SK-N-SH (cell line): ENCODE results near the gene ASS1. TPM values are rescaled to one million over a fixed set of nuclear protein-coding genes. Genes with fewer than 3 reads are reported as not detected.

Source experiments
- CTCF ChIA-PET: fragments of 300-600, 350-600 bp; formaldehyde crosslinking; extraction: SDS; loops from one replicate; lab custom pipeline; 2021; lab: Yijun Ruan, JAX
- POLR2A ChIA-PET: fragments of 350-600 bp; sonication (Branson Sonifier 250); formaldehyde crosslinking; extraction: SDS; loops from one replicate; lab custom pipeline; 2020; ENCODE audit warnings: antibody characterized with exemption, inconsistent platforms; lab: Yijun Ruan, JAX
- DNase-seq: peaks from one replicate; pipeline ENCODE4 v3.0.0; 2012
- H2AFZ ChIP-seq: fragments of 200-600 bp; sonication (generic); 2 replicates; pipeline ENCODE4 v1.8.1; 2016; ENCODE audit warnings: antibody characterized with exemption, mild to moderate bottlenecking, low read depth
- H3F3A ChIP-seq: fragments of 200-600 bp; sonication (generic); replicated peaks from 2 replicates; pipeline ENCODE3; 2016; ENCODE audit warnings: antibody characterized with exemption, mild to moderate bottlenecking; ENCODE audit not compliant: insufficient read depth
- H3K27ac ChIP-seq, 2 experiments: fragments of 200-500 bp in 1 of 2; fragments of 200-600 bp in 1 of 2; sonication (Bioruptor generic) in 1 of 2; sonication (generic), shearing (Covaris generic) in 1 of 2; 2 replicates each; pipeline versions ENCODE4 v1.5.1 to v1.6.1; 2014 to 2016; ENCODE audit warnings: low read depth in 2 of 2, inconsistent platforms in 1 of 2, low read length in 1 of 2, mild to moderate bottlenecking in 1 of 2, mixed read lengths in 1 of 2
- H3K27me3 ChIP-seq: fragments of 200-600 bp; sonication (generic), shearing (Covaris generic); 2 replicates; pipeline ENCODE4 v1.6.1; 2016; ENCODE audit warnings: mixed run types; ENCODE audit not compliant: insufficient read depth
- H3K36me3 ChIP-seq, 2 experiments: fragments of 200-500 bp in 1 of 2; fragments of 200-600 bp in 1 of 2; sonication (Bioruptor generic) in 1 of 2; sonication (generic) in 1 of 2; replicated peaks in 1 of 2; 2 replicates each; pipeline versions ENCODE3 to v1.5.1; 2014 to 2016; ENCODE audit warnings: low read length in 1 of 2, mild to moderate bottlenecking in 1 of 2; ENCODE audit not compliant: insufficient read depth in 2 of 2, control insufficient read depth in 1 of 2
- H3K4me1 ChIP-seq, 2 experiments: fragments of 200-500 bp in 1 of 2; fragments of 200-600 bp in 1 of 2; sonication (Bioruptor generic) in 1 of 2; sonication (generic), shearing (Covaris generic) in 1 of 2; 2 replicates each; pipeline versions ENCODE4 v1.5.1 to v1.6.1; 2014 to 2016; ENCODE audit warnings: low read depth in 1 of 2, low read length in 1 of 2, mixed run types in 1 of 2; ENCODE audit not compliant: insufficient read depth in 2 of 2, control insufficient read depth in 1 of 2
- H3K4me2 ChIP-seq: fragments of 200-600 bp; sonication (generic), shearing (Covaris generic); 2 replicates; pipeline ENCODE4 v1.6.1; 2017; ENCODE audit warnings: mixed run types
- H3K4me3 ChIP-seq, 2 experiments: fragments of 200-500 bp in 1 of 2; fragments of 200-600 bp in 1 of 2; sonication (Bioruptor generic) in 1 of 2; sonication (generic), shearing (Covaris generic) in 1 of 2; 2 replicates each; pipeline versions ENCODE4 v1.5.1 to v1.8.1; 2014 to 2016; ENCODE audit warnings: low read depth in 2 of 2, inconsistent platforms in 1 of 2, low read length in 1 of 2, mild to moderate bottlenecking in 1 of 2, mixed read lengths in 1 of 2, moderate library complexity in 1 of 2
- H3K79me2 ChIP-seq: fragments of 200-600 bp; sonication (generic); 2 replicates; pipeline ENCODE4 v1.8.1; 2017; ENCODE audit warnings: mild to moderate bottlenecking; ENCODE audit not compliant: insufficient read depth
- H3K9ac ChIP-seq: fragments of 200-600 bp; sonication (generic); 2 replicates; pipeline ENCODE4 v1.6.1; 2017; ENCODE audit warnings: mixed run types
- H3K9me2 ChIP-seq: fragments of 200-600 bp; sonication (generic); 2 replicates; pipeline ENCODE4 v1.6.1; 2017; ENCODE audit warnings: mixed run types
- H3K9me3 ChIP-seq: fragments of 200-600 bp; sonication (generic); 2 replicates; pipeline ENCODE4 v1.6.1; 2017; ENCODE audit warnings: mixed run types, mild to moderate bottlenecking, moderate library complexity
- H4K20me1 ChIP-seq: fragments of 200-600 bp; sonication (generic); 2 replicates; pipeline ENCODE4 v1.6.1; 2017; ENCODE audit warnings: mild to moderate bottlenecking, mixed run types; ENCODE audit not compliant: insufficient read depth
- CTCF ChIP-seq: fragments of 200-600 bp; sonication (generic); IDR thresholded peaks from 2 replicates; pipeline ENCODE4 v1.6.1; 2017; ENCODE audit warnings: antibody characterized with exemption, mild to moderate bottlenecking, moderate library complexity
- ELF1 ChIP-seq: IDR thresholded peaks from 2 replicates; pipeline ENCODE4 v1.4.0; 2012
- EZH2phosphoT487 ChIP-seq: fragments of 200-600 bp; sonication (generic); IDR thresholded peaks from 2 replicates; pipeline ENCODE4 v1.6.1; 2017; ENCODE audit warnings: low read depth, mixed run types, mild to moderate bottlenecking, antibody characterized with exemption, moderate library complexity, borderline replicate concordance
- FOSL2 ChIP-seq: IDR thresholded peaks from 2 replicates; pipeline ENCODE4 v1.4.0; 2012; ENCODE audit warnings: low read depth, mild to moderate bottlenecking, moderate library complexity, borderline replicate concordance
- FOXJ3 ChIP-seq: sonication (generic); formaldehyde crosslinking; IDR thresholded peaks from 2 replicates; pipeline ENCODE4 v1.5.1; 2020; ENCODE audit warnings: mild to moderate bottlenecking, missing genetic modification reagents
- FOXM1 ChIP-seq: IDR thresholded peaks from 2 replicates; pipeline ENCODE4 v1.4.0; 2012; ENCODE audit warnings: low read depth, mild to moderate bottlenecking
- GATA2 ChIP-seq: sonication (generic); formaldehyde crosslinking; IDR thresholded peaks from 2 replicates; pipeline ENCODE4 v1.5.0; 2020; ENCODE audit warnings: mild to moderate bottlenecking, missing genetic modification reagents
- IRF3 ChIP-seq: fragments of 150-350 bp; IDR thresholded peaks from 2 replicates; pipeline ENCODE4 v1.6.1; 2016; ENCODE audit warnings: mild to moderate bottlenecking, low read depth, low read length
- JUND ChIP-seq: IDR thresholded peaks from 2 replicates; pipeline ENCODE4 v1.4.0; 2012
- MXI1 ChIP-seq: IDR thresholded peaks from 2 replicates; pipeline ENCODE4 v1.6.1; 2012; ENCODE audit warnings: mild to moderate bottlenecking, low read depth, low read length, improper control_type of control experiment
- PBX3 ChIP-seq: IDR thresholded peaks from 2 replicates; pipeline ENCODE4; 2012
- POLR2AphosphoS5 ChIP-seq: IDR thresholded peaks from 2 replicates; pipeline ENCODE4 v1.6.1; 2012; ENCODE audit warnings: low read depth, low read length
- RAD21 ChIP-seq: IDR thresholded peaks from 2 replicates; pipeline ENCODE4 v1.6.1; 2012; ENCODE audit warnings: mild to moderate bottlenecking, low read length
- RCOR1 ChIP-seq: fragments of 150-350 bp; IDR thresholded peaks from 2 replicates; pipeline ENCODE4 v1.6.1; 2017; ENCODE audit warnings: antibody characterized with exemption, low read length
- TCF12 ChIP-seq: IDR thresholded peaks from 2 replicates; pipeline ENCODE4 v1.4.0; 2012
- TEAD4 ChIP-seq: IDR thresholded peaks from 2 replicates; pipeline ENCODE4 v1.4.0; 2012; ENCODE audit warnings: mild to moderate bottlenecking, borderline replicate concordance; ENCODE audit not compliant: insufficient read depth
- USF1 ChIP-seq: IDR thresholded peaks from 2 replicates; pipeline ENCODE4 v1.4.0; 2012; ENCODE audit warnings: low read depth, borderline replicate concordance
- USF2 ChIP-seq: fragments of 150-350 bp; IDR thresholded peaks from 2 replicates; pipeline ENCODE4 v1.6.1; 2017; ENCODE audit warnings: antibody characterized with exemption, low read length, low read depth, borderline replicate concordance
- YY1 ChIP-seq: IDR thresholded peaks from 2 replicates; pipeline ENCODE4 v1.4.0; 2012; ENCODE audit warnings: low read depth, mild to moderate bottlenecking
- ZBTB33 ChIP-seq: IDR thresholded peaks from 2 replicates; pipeline ENCODE4 v1.4.0; 2012; ENCODE audit warnings: low read depth, borderline replicate concordance
- WGBS: methylation state at CpG from one replicate; pipeline ENCODE4 v1.1.6; 2017; ENCODE audit warnings: low lambda C conversion rate; 5-methylcytosine and 5-hydroxymethylcytosine counted together
- polyA plus RNA-seq, 3 experiments: library from polyadenylated mRNA; depleted of rRNA; stranded (reverse); fragments of >200 nt; gene quantifications; 2 replicates each; pipeline ENCODE4 v1.2.3, GENCODE V29; 2012

The ASS1 gene
- polyA plus RNA-seq, 1 of the 3 experiments (the other 2 are of a cell fraction): 0.59 TPM

GRCh38 chr9:130472184-130472705 lies 27.5 kb downstream of the ASS1 start:
- H3F3A ChIP-seq: no peaks in the 10 kb centered on the region
- DNase-seq: no peak
- H3K27me3 ChIP-seq: no peaks in the 10 kb centered on the region
- no peak for TF ChIP-seq RAD21
- TF ChIP-seq FOSL2: no peak
- no peak for TF ChIP-seq FOXJ3 (CRISPR knock-in tag)
- TF ChIP-seq PBX3: no peak
- TF ChIP-seq CTCF: no peak
- no peak for TF ChIP-seq POLR2AphosphoS5
- no peak for TF ChIP-seq GATA2 (CRISPR knock-in tag)
- no peak for TF ChIP-seq TEAD4
- TF ChIP-seq MXI1: no peak
- TF ChIP-seq USF2: no peak
- no peak for TF ChIP-seq RCOR1
- no peak for TF ChIP-seq EZH2phosphoT487
- no peak for TF ChIP-seq ELF1
- no peak for TF ChIP-seq YY1
- TF ChIP-seq JUND: no peak
- no peak for TF ChIP-seq USF1
- no peak for TF ChIP-seq IRF3
- TF ChIP-seq TCF12: no peak
- TF ChIP-seq FOXM1: no peak
- TF ChIP-seq ZBTB33: no peak
- no peak overlapping the region for H2AFZ ChIP-seq
- no peaks in the 10 kb centered on the region for H3K36me3 ChIP-seq
- POLR2A ChIA-PET: no interaction called here
- no peaks in the 10 kb centered on the region for H3K9me2 ChIP-seq
- no peaks in the 10 kb centered on the region; a peak in 1 of 4 replicates for H3K4me1 ChIP-seq
- H3K4me3 ChIP-seq: no peak overlapping the region
- no peak overlapping the region for H3K9ac ChIP-seq
- H3K79me2 ChIP-seq: no peaks in the 10 kb centered on the region
- no peaks in the 10 kb centered on the region for H4K20me1 ChIP-seq
- no peaks in the 10 kb centered on the region for H3K9me3 ChIP-seq
- no peak overlapping the region for H3K4me2 ChIP-seq
- 50% methylated on average over 1 of the region's 19 CpGs for WGBS
- H3K27ac ChIP-seq: no peak overlapping the region
- CTCF ChIA-PET: interaction anchor here (0.7 to 28.4 kb wide), 5 partner anchors 10 to 526 kb away, joined by 3 to 520 read pairs (median 4); no protein-coding TSS in a partner anchor
